ENCODE data around the gene PSG5.
"Not testable (repeated sequence)": the region's sequence is repeated elsewhere in the genome, so short reads cannot be mapped to it uniquely, and the experiment has no call there.

Gene PSG5

GRCh38 chr19:43186311-43186935 lies at the start of gene PSG5:
Gene PSG5 (minus strand): TSS chr19:43186536. CDS start chr19:43186405, 131 bp downstream.
- not testable (repeated sequence) for DNase-seq

- DNase-seq: not testable (repeated sequence)
Observed at GRCh38 chr19:43235686-43236085, 49.4 kb upstream of the PSG5 start.

GRCh38 chr19:43229315-43229714 lies 43.0 kb upstream of the PSG5 start:
- no peak for DNase-seq

- not testable (repeated sequence) for DNase-seq
Observed at GRCh38 chr19:43228730-43229129, 42.4 kb upstream of the PSG5 start.

DNA sequence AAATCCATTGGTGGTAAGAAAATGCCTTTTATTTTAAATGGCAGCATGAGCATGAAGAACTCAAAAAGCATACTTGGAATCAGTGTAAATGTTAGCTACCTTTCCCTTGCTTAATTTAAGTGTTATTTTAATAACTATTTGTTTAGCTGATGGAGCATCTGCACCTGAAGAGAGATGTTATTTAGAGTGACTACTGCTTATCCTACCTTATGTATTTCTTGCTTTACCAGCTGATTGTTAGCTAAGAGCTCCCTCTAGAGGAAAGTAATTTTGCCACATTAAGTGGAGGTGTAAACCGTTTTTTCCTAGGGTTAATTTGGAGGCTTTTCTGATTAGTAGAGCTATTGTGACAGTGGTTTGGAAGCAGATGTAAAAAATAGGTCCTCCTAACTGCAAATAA lies 40.6 kb upstream of the PSG5 start:
- not testable (repeated sequence) for DNase-seq

DNA sequence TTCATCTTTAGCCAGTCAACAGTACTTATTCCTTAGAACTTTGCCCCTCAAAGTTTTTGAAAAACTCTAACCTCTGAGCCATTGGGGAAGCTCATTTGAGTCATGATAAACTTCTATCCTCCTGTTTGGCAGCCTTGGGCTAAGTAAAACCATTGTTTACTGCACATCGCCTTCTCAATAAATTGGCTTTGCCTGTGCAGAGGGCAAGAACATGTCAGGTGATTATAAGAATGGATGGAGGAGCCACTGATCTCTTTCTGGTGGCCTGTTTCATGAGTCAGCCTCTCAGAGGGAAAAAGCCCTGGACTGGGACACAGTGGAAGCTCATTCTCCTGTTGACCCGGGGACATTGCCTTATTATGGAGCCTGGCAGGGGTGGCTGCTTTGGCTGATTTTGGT lies 38.5 kb upstream of the PSG5 start:
- DNase-seq: no peak

- DNase-seq: not testable (repeated sequence)
Observed at GRCh38 chr19:43224201-43224854, 38.0 kb upstream of the PSG5 start.

- DNase-seq: not testable (repeated sequence)
Observed at GRCh38 chr19:43221891-43222290, 35.6 kb upstream of the PSG5 start.

DNA sequence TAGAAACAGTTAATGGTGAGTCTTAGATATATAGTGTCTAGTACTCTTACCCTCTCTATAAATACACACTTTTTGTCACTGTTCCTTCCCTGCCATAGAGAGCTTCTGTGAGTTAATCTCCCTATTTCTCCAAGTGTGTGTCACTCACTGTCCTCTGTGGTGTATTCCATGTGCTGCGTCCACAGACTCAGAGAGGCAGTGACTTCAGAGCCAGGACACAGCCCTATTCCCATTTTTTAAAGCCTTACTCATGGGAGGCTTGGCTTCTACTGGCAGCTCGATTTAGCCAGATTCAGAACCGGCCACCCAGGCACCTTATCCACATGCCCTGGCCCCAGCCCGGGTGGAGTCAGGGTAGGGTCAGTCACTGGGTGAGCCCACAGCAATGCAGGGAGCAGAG lies 32.8 kb upstream of the PSG5 start:
- not testable (repeated sequence) for DNase-seq

DNA sequence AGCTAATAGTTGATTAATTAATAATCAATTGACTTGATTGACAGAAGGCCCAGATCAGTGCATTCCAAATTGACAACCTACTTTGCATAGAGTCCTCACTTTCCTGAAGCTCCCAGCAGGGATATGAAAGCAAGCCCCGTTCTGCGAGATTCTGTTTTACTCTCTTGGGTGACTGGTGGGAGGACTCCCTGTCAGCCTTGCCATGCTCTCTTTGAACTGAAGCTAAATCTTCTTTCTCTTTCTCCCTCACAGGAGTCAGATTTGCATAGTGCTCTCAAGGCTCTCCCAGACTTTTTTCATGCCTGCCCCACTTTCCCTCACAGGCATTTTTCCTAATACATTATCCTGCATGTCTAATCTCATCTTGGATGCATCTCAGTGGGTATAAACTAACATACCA lies 29.5 kb upstream of the PSG5 start:
- DNase-seq: not testable (repeated sequence)

DNA sequence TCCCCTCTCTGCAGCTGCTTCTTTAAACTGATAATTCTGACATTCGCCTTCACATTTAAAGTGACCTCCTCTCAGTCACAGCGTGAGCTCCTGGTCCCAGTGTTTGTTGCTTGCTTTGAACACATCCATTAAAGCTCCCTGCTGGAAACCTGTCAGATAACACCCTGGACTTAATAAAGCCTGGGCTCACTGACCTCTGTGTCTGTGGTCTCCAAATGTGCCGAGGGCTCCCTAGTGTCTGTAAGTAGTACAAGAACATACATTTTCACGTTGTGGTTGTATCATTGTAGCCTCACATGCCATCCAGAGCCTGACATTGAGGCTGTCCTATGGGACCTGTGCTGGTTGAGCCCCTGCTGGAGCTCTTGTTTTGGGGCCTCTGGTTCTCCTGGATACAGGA lies 21.7 kb upstream of the PSG5 start:
- DNase-seq: no peak

DNA sequence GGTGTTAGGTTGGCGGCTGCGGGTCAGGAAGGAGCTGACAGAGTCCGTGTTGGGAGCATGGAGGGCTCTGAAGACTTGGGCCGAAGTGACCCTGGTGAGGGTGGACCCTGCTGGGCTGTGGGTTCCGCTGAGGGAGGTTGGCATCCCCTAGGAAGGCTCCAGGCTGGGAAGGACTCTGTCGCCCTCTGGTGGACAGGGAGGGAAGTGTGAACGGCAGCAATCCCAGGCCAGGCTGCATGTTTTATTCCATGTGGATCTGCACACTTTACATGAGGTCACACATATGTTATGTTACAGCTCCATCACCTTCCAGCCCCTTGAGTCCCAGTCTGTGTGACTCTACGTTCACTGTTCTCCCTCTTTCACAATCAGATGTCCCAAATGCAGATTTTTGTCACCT lies 20.8 kb upstream of the PSG5 start:
- DNase-seq: peak; percentile 26

DNA sequence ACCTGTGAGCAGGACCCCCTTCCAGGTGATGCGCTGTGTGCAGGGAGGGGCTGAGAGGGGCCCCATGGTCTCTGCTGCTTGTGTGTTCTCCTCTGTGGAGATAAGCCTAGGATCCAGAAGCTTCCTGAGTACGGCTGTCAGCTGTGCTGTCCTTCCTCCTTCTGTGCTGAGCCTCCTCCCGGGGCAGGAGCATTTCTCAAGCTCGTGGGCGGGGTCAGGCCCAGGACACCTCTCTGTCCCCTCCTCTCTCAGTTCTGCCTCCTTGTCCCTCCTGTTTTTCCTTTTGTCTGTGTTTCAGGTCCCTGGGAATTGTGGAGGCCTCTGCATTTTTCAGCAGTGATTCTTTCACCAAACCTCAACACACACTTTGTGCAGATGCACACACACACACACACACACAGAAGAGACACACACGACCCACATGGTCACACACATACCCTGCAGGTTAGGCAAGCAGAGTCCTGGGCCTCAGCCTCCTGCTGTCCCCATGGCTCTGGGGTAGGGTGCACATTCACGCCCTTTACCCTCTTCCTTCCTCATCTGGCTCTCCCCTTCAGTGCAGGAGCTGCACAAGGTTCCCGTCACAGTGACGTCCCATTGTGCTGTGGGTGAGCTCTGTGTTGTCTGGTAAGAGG lies 19.3 kb upstream of the PSG5 start, which contains the start of gene PSG4:
Gene PSG4, minus strand, starts transcription at position 168 of the 635 bp plus-strand sequence. Its CDS starts 102 bp downstream, at position 66.
- DNase-seq: not testable (repeated sequence)

DNA sequence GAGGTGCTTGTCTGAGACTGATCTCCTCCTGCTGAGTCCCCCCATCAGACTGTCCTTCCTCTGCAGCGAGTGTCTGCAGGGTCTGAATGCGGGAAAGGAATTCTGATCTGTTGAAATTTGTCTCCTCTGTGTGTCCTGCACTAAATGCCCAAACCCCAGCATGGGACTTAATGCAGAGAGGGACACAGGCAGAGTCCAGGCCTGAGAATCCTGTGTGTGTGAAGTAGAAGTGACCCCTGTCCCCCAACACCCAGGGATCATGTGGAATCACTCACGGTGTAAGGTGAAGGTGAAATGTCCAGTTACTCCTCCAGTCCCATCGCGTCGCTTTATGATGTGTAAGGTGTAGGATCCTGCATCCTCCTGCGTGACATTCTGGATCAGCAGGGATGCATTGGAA lies 17.3 kb upstream of the PSG5 start:
- not testable (repeated sequence) for DNase-seq

- DNase-seq: not testable (repeated sequence)
Observed at GRCh38 chr19:43201891-43202290, 15.6 kb upstream of the PSG5 start.

DNA sequence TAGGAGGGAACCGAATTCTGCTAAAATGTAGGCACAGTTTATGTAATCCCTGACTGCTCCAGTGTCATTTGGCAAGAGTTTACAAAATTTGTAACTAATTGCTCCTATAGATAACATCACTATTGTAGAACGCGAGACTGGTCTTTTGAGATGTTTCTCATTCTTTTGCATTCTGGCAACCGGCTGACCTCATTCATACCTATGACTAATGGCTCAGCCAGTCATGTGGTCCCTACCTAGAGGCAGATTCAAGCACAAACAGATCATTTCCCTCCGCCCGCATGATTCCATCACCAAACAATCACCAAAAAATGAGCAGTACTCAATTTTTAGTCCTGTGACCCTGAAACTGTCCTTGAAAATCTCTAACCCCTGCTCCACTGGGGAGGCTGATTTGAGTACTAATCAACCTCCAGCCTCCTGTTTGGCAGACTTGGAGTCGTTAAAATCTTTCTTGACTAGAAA lies 15.0 kb upstream of the PSG5 start:
- DNase-seq: not testable (repeated sequence)

GRCh38 chr19:43198686-43199419 lies 12.5 kb upstream of the PSG5 start:
- DNase-seq: not testable (repeated sequence)

DNA sequence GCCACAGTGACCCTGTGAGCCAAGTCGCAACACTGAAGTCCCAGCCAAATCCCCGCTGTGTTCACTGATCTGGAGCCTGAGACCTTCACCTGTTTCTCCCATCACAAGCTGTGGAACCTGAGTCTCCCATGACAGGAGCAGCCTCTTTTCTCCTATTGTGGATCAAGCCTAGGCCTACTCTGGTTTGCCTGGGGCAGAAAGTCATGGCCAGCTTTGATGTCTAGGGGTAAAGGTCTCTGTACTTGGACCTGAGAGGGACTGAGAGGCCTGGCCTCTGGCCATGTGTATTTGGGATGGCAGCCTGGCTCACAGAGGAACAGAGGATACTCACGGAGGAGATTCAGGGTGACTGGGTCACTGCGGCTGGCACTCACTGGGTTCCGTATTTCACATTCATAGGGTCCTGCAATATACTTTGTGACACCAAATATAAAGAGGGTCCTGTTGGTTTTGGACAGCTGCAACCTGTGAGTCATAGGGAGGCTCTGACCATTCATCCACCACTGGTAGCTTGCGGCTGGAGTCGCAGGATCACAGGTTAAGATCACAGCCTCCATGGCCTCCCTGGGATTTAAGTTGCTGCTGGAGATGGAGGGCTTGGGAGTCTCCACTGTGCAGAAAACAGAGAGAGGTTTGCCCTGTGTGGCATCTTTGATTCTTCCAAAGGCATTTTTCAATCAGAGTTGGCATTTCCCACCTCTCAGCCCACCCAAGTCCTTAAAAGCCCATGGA lies 11.5 kb upstream of the PSG5 start:
- DNase-seq: not testable (repeated sequence)

- not testable (repeated sequence) for DNase-seq
Observed at GRCh38 chr19:43194397-43194796, 8.1 kb upstream of the PSG5 start.

DNA sequence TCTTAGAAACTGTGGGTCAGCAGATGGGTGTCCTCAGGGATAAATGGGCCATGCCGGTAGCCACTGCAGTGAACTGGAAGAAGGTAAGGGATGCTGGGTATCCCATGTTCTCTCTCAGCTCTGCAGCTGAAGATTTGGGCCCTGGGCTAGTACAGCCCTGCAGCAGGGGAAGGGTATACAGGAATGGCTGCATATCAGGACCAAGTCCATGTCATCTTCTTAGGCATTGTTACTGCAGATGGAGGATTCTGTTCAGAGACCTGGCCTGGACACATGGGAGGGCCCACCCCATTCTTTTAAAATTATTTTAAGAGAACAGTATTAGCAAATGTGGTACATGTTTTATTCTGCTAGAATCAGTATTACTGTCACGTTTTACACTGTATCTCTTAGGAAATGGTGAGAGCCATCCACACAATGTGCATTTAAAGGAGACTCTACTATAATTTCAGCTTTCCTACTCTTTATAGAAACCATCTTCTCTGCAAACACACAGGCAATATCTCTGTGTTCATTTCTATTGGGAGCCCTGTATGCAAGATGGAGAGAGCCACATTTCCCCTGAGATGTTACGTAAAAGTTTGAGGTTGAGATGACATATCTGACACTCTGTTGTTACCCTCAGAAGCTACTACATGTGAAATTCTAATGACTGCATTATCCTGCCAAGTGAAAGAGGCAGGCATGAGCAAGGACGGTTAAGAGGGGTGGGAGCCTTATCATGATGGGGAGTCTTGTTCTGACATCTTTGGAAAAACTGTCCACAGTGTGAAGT lies 6.2 kb upstream of the PSG5 start:
- DNase-seq: not testable (repeated sequence)

- DNase-seq: not testable (repeated sequence)
Observed at GRCh38 chr19:43188092-43188491, 1.8 kb upstream of the PSG5 start.

Data from activated CD4-positive, alpha-beta T cell treated with anti-CD3 and anti-CD28 coated beads, Interleukin-2, Interleukin-6, amounts not matched to agents 100 ng/mL and 50 ng/mL, durations not matched to agents 16 hours and 8 hours (primary cell).